ENCODE results near the gene KIF17.
"Not testable (repeated sequence)": the region's sequence is repeated elsewhere in the genome, so short reads cannot be mapped to it uniquely, and the experiment has no call there.

The KIF17 gene

DNA sequence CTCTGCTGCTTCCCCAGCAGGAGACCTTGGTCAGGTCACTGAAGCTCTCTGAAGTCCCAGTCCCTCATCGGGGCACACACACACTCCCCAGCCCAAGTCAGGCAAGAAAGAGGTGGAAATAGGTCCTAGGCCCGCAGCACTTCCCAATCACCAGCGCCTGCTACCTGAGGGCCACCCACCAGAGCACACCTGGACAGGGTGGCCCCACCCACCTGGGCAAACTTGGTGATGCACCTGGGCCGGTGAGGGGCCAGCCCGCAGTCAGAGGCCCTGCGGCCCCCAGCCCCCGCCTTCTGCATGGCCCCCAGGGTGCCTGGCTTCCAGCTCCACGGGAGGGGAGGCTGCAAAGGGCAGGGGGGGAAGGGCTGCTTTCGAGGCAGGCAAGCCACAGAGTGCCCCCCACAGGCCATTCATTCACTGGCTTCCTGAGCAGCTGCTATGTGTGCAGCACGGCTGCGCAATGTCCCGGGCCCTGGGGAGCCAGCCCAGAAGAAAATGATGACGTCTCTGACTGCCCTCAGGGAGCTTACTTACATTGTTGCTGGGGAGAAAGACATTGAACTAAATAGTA is 10.0 kb upstream of the KIF17 start:
- DNase-seq (ENCODE audit: low spot score) = no peak

DNA sequence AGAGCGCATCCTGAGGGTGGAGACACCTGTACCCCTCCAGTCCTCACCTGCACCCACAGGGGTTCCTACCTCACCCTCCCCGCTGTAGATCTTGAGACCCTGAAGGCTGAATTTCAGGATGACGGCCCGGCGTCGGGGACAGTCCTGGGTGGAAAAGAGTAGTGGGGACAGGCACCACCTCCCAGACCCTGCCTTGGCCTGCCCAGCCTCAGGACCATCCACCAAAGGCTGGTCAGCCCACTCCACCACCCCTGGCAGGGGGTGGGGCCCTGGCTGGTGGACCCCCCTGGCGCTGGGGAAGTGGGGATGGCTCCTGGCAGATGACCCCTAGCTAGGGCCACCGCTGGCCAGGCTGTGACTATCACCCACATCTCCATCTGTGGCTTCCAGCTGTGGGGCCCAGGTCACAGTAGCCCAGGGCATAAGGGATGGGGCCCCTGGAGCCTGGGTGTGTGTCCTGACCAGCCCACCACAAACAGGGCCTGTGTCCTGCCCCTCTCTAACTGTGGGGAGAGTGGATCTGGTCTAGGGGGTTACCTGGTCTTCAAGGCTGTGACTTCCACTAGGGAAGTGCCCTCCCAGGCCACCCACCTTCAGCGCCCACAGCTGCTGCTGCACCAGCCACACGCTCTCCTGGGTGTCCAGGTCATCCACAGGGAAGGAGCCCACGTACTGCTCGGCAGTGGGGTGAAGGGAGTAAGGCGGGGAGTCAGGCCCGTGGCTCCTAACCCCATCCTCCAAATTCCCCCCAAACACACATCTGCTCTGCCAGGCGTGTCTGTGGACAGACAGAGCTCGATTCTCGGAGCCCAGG is 9.3 kb upstream of the KIF17 start:
- DNase-seq (ENCODE audit: low spot score) = no peak

DNA sequence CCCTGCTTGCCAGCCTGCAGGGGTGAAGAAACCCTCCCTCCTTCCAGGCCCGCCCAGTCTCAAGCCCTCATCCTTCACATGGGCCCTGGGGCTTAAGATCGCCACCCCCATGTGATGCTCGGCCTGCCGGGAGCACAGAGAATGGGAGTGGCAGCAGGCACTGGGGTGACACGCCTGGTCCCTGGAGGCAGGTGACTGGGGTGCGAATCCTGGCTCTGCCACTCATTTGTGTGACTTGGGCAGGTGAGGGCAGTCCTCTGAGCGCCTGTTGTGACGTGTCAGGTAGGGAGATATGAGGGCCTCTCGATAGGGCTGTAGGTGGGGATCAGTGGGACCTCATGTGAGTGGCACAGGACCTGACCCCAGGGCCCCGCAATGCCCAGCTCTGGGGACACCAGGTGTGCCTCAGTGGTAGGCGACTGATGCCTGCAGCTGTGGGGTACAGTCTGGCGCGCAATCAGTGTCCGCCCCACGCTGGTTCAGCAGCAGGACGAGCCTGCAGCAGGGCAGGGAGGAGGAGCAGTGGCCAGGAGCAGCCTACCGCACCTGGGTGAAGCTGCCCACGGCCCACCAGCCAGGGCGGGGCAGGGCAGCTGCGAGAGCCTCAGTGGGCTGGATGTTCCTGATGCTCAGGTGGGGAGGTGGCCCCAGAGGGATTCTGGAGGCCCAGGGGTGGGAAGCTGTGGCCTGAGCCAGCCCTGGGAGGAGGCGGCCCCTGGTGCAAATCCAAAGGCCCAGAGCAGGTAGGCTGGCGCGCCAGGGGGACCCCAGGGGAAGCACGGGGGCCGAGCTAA is 8.5 kb upstream of the KIF17 start:
- DNase-seq (ENCODE audit: low spot score) = no peak

DNA sequence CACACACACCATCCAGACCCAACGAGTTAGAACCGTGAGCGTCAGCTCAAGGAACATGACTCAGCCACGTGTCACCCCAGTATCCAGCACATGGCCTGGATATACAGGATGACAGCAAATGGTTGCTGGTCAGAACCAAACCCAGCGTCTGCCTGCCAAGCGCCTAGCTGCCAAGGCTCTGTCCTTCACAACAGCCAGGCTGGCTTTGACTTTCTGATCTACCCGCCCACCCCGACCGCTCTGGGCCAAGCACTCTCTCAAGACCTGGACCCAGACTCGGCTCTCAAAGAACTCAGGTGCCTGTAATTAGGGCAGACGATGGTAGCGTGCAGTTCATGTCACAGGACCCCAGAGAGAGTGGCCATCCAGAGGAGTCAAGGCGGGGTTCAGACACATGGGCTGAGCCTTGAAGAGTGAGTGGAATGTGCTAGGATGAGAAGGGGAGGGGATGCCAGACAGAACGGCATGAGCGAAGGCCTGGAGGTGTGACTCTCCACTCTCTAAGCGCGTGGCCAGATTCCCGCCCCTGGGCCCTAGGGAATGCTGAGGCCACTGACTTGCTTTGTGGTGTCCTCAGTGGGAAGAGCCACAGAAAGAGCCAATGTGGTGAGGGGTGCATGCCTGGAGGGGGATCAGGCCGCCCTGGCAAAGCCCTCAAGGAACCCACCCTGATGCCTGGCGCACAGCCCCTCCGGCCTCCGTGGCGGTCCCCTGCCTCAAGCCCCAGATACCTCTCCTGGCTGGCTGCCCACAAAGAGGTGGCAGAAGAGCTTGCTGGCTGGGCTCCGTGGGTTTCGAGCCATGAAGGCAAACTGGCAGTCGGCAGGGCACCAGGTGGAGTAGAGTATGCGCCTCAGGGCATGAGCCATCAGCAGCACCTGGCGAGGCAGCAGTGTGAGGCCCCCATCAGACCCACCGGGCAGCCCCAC is 7.6 kb upstream of the KIF17 start:
- DNase-seq (ENCODE audit: low spot score) = no peak

DNA sequence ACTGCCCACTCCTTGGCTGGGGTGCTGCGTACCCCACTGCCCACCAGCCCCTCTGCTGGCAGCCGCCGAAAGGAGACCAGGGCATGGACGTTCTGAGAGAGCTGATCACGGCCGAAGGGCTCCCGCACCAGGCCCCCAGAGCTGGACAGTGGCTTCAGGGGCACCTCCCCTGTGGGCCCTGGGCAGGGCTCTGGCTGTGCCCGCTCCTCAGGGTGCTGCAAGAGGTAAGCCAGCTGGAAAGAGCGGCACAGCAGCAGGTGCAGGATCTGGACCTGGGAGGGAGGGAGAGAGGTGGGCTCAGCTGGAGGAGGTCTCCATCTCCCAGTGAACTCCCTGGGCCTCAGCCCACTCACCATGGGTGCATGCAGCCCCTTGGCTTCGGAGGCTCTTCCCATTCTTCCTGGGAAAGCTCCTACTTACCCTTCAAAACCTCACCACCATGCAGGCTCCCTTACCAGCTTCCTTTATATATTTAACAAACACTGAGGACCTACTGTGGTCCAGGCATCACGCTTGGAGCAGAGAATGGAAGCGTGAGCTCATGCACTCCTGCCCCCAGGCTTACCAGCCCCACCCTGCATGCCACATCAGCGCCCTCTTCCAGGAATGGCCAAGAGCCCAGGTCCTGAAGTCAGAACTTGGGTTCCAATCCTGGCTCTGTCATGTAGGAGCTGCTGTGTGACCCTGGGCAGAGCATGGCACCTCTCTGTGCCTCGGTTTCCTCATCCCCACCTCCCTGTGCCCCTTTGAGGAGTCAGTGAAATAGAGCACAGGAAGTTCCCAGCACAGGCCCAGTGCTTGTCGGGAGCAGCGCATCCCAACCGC is 6.8 kb upstream of the KIF17 start:
- no peak for DNase-seq (ENCODE audit: low spot score)

DNA sequence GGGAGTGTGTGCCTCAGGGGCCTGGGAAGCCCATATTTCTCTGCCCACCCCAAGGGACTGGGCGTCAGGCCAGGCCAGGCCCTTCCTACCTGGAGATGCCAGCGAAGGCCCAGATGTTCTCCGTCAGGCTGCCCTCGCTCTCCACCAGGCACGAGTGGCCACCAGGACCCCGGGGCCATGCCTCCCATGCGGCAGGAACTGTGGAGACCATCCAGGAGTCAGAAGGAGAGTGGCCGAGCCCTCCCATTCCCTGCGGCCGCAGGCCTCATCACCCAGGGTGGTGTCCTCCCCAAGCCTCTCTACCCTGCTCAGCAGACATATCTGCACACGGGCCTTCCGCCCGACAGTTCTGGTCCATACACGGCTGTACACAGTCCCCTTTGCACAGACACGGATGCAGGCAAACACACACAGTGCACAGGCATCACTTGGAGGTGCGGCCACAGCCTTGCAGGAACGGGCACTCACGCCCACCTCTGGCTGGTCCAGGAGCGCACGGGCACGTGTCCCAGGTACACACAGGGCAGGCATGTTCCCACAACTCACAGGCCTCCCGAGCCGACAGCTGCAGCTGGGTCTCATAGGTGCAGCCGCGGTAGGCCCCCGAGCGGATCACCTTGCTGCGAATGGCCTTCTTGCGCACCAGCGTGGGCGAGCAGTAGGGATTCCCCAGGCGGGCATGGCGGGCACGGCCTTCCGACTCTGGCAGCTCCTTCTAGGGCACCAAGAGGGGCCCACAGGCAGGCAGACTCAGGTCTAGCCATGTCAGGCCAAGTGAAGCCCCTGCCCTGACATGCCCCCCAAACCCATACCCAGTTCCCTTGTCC is 5.9 kb upstream of the KIF17 start:
- DNase-seq (ENCODE audit: low spot score) = no peak

DNA sequence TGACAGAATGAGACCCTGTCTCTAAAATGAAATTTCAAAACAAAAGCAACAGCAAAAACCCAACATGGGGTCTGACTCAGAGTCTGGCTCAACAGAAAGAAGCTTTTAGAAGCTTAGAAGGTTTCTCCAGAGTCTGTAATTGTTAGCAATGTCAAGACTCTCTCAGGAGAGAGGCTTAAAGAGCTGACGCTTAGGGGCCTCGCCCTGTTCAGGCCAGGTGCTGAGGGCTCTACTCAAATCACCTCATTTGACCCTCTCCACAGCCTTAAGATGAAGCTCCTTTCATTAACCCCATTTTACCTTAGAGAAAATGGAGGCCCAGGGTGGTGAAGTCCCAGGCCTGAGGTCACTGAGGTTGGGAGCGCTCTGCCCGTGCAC is 5.3 kb upstream of the KIF17 start:
- DNase-seq (ENCODE audit: low spot score) = no peak

DNA sequence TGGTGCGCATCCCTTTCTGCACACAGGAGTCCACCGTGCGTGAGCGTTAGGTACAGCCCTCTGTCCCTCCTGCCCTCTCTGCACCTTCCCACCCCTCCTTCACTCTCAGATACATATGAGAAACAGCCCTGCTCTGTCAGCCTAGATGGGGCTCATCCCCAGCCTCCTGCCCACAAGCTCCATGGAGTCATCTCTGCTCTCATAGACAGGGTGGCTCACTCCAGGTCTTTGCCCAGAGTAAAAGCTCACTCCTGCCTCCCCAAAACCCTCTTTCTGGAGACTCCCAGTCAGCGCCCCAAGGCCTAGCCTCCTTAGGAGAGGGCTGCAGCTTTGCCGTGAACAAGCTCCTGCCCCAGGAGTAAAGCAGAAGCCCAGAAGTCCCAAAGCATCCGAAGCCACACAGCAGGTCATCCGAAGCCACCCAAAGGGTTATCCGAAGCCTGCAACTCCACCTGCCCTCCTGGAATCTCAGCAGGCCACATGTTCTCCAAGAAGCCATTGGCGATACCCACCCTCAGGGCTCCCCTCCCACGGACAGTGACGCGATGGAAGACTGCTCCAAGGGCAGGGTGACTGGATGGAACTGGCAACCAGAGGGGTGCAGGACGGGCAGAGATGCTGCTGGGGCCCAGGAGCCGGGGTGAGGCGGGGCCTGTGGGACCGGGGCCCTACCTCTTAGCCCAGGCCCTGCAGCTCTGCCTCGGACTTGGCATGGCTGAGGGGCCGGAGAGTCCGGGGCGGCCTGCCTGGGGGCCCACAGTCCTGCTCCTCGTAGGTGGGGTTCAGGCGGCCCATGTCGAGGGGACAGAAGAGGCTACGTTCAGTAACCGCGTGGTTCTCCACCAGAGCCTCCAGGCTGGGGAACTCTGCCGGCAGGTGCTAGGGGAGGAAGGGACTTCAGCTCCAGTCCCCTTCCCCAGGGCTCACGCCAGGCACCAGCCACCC is 3.6 kb upstream of the KIF17 start:
- no peak for DNase-seq (ENCODE audit: low spot score)

DNA sequence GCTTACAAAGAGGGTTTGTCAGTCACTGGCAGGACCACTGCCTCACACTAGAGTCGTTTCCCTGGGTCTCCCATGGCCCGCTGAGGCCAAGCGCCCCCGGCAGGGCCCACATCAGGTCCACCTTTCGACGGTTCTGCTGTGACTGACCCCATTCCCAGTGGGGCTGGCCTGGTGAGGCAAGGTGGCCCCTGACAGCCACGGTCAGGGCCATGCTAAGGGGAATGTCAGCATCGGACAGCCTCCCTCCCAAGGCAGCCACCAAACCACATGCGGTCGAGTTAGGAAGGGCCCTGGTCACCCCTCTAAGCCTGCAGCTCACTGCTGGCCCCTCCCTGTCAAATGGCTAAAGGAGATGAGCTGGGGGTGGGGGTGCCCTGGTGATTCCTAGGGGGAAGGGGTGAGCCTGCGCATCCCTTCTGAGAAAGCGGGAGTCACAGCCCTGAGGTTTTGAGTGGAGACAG is 2.9 kb upstream of the KIF17 start:
- DNase-seq (ENCODE audit: low spot score) = no peak

DNA sequence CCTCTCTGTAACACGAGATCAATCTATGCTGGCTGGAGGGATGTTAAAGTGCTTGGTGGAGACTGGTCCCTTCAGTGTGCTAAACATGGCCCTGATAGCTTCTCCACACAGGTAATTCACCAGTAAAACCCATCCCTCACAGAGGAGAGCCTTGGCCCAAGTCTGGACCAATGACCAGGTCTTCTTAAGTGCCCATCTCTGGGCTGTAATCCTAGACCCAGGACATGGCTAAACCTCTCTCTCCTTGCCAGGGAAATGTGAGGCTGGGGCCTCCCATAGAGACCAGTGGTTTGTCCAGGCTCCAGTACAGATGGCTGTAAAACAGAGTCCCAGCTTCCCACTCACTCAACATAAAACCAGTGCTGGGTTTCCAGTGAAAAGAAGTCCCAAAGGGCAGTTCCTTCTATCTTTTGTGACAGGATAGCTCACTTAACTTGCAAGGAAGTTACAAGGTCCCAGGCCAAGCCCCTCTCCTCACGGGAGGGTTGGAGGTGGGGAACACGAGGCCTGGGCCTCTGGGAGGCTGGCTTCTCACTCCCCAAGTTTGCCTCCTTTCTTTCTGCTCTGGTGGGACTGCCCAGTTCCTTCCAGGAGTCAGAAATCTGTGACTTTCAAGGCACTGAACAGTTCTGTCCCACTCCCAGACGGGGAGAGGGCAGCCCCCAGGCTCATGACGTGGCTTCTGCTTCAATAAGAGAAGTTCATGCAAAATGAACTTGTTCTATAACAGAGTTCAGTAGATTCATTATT is 2.2 kb upstream of the KIF17 start:
- no peak for DNase-seq (ENCODE audit: low spot score)

DNA sequence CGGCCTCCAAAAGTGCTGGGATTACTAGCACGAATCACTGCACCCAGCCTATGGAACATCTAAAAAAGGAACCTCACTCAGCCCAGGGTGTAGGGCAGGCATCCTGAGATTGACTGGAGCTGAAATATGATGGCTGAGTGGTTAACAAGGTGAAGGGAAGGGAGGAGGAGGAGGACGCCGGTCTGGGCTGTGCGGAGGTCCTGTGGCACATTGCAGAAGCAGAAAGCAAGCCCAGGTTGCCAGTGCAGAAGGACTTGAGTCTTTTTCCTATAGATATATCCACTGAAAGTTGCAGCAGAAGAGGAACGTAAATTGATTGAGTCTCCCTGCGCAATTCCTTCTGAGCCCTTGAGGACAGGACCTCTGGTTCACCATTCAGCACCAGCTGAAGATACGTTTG is 1.5 kb upstream of the KIF17 start:
- DNase-seq (ENCODE audit: low spot score) = no peak

DNA sequence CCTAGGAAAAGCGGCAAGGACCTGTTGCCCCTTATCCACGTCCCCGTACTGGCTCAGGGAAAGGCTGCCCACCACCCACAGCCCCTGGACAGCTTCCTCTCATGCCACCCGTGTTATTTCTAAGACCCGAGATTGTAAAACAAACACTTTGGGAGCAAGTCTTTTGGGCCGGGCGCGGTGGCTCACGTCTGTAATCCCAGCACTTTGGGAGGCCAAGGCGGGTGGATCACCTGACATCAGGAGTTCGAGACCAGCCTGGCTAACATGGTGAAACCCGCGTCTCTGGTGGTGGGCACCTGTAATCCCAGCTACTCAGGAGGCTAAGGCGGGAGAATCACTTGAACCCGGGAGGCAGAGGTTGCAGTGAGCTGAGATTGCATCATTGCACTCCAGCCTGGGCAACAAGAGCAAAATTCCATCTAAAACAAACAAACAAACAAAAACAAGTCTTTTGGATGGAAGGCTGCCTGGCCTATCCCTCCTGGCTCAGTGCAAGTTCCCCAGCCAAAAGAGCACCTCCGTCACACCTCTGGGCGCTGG is 606 bp upstream of the KIF17 start:
- not testable (repeated sequence) for DNase-seq (ENCODE audit: low spot score)

DNA sequence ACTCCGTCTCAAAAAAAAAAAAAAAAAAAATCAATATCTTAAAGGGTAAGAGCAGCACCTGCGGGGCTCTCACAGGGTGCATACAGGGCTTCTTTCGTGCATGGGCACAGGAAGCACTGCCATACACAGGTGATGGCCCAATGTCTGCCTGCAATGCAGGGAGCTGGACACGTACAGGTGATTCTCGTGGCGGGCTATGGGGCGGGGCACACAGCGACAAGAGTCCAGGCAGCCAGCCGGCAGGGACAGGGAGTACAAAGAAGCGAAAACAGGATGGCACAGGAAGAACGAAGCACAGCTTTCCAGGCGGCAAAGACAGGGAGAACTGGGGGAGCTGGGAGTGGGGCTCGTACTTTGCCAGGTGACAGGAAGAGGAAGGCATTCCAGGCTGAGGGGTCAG is 1.6 kb downstream of the KIF17 start:
- no peak for DNase-seq (ENCODE audit: low spot score)

DNA sequence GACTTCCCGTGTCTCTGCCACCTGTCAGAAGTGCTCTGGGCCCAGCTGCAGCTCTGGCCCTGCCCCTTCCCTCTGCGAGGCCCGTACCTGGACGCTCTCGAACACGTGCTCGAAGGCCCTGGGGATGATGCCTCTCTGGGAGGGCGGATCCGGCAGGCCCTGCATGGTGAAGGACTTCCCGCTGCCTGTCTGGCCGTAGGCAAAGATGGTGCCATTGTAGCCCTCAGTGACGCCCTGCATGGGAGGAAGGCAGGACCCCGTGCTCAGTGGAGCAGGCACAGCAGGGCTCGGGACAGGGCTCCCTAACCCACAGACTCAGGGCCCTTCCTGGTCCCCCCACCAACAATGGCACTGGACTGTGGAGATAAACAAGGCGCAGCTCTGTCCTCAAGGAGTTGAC is 2.4 kb downstream of the KIF17 start:
- DNase-seq (ENCODE audit: low spot score) = no peak

DNA sequence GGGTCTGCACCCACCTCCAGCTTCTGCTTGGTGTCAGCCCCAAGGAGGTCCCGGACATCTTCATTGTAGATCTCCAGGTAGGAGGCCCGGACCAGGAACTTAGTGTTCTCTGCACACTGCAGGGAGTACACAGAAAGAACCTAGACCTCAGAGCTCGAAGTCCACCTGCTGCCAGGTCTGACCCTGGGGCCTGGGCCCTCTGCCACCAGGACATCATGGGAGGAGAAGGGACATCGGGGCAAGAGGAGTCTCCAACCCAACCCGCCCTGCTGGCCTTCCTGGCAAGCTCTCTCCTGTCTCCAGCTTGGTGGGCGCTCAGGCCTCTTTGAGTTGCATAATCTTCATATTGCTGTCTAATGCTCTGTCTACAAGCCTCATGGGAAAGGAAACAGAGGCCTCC is 4.4 kb downstream of the KIF17 start:
- no peak for DNase-seq (ENCODE audit: low spot score)

DNA sequence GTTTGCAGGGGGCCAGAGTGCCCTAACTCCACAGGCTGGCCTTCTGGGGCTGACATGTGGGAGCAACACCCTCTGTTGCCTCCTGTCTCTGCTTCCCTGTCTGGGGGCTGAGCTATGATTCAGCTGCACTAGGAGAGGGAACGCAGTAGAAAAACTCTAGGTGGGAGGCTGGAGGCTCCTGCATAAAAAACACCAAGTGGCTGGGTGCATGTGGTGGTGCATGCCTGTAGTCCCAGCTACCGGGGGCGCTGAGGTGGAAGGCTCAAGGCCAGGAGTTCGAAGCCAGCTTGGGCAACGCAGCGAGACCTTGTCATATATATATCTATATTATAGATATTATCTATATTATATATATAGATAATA is 5.6 kb downstream of the KIF17 start:
- DNase-seq (ENCODE audit: low spot score) = no peak

DNA sequence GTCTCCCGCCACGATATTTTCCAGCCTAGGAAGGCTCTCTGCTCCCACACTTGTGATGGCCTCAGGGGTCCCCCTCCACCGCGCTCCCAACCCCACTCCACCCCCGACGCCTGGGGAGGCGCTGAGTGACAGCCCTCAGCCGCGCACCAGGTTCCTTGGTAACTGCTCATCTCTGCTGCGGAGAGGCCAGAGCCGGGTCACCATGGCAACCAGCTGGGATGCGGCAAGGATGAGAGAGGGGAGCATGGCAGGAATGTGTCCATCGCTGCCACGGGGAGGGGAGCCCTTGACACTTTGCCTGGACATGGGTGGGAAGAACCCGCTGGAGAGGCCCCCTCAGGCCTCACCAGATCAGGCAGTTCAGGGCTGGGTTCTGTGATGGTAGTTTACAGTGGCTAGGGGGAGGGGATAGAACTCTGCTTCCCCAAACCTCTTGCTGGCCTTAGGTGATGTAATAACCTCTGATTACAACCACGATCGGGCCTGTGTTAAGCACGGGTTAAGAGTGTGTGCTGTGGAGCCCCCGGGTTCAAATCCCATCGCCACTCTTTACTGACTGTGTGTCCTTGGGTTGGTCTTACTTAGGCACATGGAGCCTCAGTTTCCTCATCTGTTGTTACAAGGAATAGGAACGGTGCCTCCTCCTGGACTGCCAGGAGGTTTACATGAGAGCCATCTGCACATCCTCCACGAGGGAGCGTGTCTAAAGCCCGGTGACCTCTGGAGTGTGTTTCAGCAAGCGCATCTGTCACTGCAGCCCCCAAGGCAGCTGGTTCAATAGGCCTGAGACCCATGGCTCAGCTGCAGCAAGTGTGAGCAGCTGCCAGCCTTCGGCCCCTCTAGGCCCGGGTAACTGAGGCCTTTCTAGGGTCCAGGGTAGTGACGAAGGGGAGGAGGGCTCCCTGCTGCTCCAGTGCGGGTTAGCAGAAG is 6.3 kb downstream of the KIF17 start:
- DNase-seq (ENCODE audit: low spot score) = no peak
